ENCODE measurements around the gene MBD4. TPM values are rescaled to one million over a fixed set of nuclear protein-coding genes. Genes with fewer than 3 reads are reported as not detected.

Gene MBD4
- total RNA-seq, 1 experiment from 2014 or later: 40.1 TPM

DNA sequence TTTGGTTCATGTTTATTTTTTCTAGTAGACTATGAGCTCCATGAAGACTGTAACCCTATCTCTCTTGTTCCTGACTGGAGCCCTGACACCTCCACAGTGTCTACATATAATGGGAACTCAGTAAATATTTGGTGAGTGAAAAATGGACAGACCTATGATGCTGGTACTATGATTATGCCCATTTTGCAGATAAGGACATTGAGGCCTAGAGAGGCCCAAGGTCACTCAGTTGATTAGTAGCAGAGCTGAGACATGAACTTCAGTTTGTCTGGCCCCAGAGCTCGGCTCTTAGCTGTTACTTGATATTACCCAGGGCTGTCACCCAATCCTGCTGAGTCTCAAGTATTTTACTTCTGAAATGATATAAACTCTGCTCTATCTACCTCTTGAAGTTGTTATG, 16.9 kb downstream of the MBD4 start:
- Histone ChIP-seq H2BK120ac (ENCODE audit: low read depth, low read length, poor library complexity, severe bottlenecking) (no peak overlapping the region), H3K18ac (ENCODE audit: insufficient read length, low read depth, low read length) (no peak overlapping the region), H3K23me2 (ENCODE audit: insufficient read length, low read depth, low read length, poor library complexity, severe bottlenecking) (no peaks in the 10 kb centered on the region), H2BK15ac (ENCODE audit: low read depth, low read length) (no peak overlapping the region), H3K14ac (ENCODE audit: insufficient read depth, low read length) (no peak overlapping the region), H3K9ac (ENCODE audit: extremely low read depth, insufficient read length, low read length) (no peak overlapping the region), H4K8ac (replicated peaks; ENCODE audit: insufficient read length, low read depth, low read length) (no peak overlapping the region), H3K27ac (ENCODE audit: insufficient read length, low read depth, low read length) (no peak overlapping the region), H3T11ph (ENCODE audit: low read length) (no peak overlapping the region), H3K23ac (ENCODE audit: insufficient read length, low read depth, low read length) (no peak overlapping the region), H2AFZ (ENCODE audit: low read length) (no peak overlapping the region), H3K27me3 (ENCODE audit: insufficient read depth, low read length) (no peaks in the 10 kb centered on the region; the same call in 1 of the 2 replicates), H3K9me3 (ENCODE audit: control insufficient read depth, low read depth, low read length) (no peaks in the 10 kb centered on the region), H4K91ac (ENCODE audit: insufficient read length, low read depth, low read length) (no peak overlapping the region), H3K4me1 (ENCODE audit: insufficient read depth, low read length) (peaks cover 7% of the 10 kb centered on the region; the same call in 1 of the 2 replicates), H4K5ac (ENCODE audit: insufficient read length, low read depth, low read length) (no peak overlapping the region), H2BK20ac (ENCODE audit: low read depth, low read length, poor library complexity, severe bottlenecking) (no peak overlapping the region), H2BK12ac (ENCODE audit: insufficient read length, low read depth, low read length) (no peak overlapping the region), H2AK5ac (ENCODE audit: insufficient read length, low read length) (no peak overlapping the region), H3K56ac (ENCODE audit: insufficient read length, low read depth, low read length) (no peak overlapping the region), H2BK5ac (ENCODE audit: insufficient read length, low read length) (no peak overlapping the region), H3K79me2 (ENCODE audit: insufficient read depth, low read length) (no peaks in the 10 kb centered on the region), H3K4ac (ENCODE audit: low read depth, low read length) (no peak overlapping the region), H3K79me1 (ENCODE audit: insufficient read depth, low read depth, low read length, poor library complexity, severe bottlenecking) (no peaks in the 10 kb centered on the region), H3K4me2 (ENCODE audit: insufficient read depth, insufficient read length, low read length) (no peak overlapping the region), H4K20me1 (ENCODE audit: control insufficient read depth, insufficient read depth, insufficient read length) (no peaks in the 10 kb centered on the region)
- H3K4me1 Mint-ChIP-seq: peaks cover 37 to 41% of the 10 kb centered on the region in 2 experiments
- H3K36me3 Mint-ChIP-seq (ENCODE audit: insufficient read depth in 1 of 3, low read depth in 3 of 3): no peaks in the 10 kb centered on the region
- H3K27ac Mint-ChIP-seq: no peak overlapping the region; a peak in 1 of 7 replicates
- no CpG with 5 or more reads among the region's 1 CpG for WGBS (ENCODE audit: extremely low coverage, insufficient read length, low lambda C conversion rate)
- peaks cover 0 to 2% of the 10 kb centered on the region in 2 experiments; a peak in 1 of 5 replicates for H3K9me3 Mint-ChIP-seq
- no peak overlapping the region for H3K4me3 Mint-ChIP-seq
- no peak for DNase-seq
- TF ChIP-seq, protein P1, sequence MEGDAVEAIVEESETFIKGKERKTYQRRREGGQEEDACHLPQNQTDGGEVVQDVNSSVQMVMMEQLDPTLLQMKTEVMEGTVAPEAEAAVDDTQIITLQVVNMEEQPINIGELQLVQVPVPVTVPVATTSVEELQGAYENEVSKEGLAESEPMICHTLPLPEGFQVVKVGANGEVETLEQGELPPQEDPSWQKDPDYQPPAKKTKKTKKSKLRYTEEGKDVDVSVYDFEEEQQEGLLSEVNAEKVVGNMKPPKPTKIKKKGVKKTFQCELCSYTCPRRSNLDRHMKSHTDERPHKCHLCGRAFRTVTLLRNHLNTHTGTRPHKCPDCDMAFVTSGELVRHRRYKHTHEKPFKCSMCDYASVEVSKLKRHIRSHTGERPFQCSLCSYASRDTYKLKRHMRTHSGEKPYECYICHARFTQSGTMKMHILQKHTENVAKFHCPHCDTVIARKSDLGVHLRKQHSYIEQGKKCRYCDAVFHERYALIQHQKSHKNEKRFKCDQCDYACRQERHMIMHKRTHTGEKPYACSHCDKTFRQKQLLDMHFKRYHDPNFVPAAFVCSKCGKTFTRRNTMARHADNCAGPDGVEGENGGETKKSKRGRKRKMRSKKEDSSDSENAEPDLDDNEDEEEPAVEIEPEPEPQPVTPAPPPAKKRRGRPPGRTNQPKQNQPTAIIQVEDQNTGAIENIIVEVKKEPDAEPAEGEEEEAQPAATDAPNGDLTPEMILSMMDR (conservative IDR thresholded peaks at IDR 0.05): no peak
- peaks cover 40% of the 10 kb centered on the region for H3K27me3 Mint-ChIP-seq (ENCODE audit: low read depth)

Measured in H9 (cell line).